HepG2 (cell line): ENCODE measurements around the gene ZNF581. TPM values are rescaled to one million over a fixed set of nuclear protein-coding genes. Genes with fewer than 3 reads are reported as not detected.
A peak's percentile ranks its signal among the peaks of the same experiment; 100 is the strongest.

Experiments
- ASH2L ChIP-seq: fragments of 300-600, 200-600 bp; sonication (generic); IDR thresholded peaks from 2 replicates; pipeline ENCODE4 v1.7.0; 2017; ENCODE audit warnings: low read depth, mild to moderate bottlenecking, moderate library complexity, mixed read lengths, low read length; ENCODE audit not compliant: insufficient read length
- ATAD3A ChIP-seq: sonication (generic); formaldehyde crosslinking; IDR thresholded peaks from 2 replicates; pipeline ENCODE4 v1.4.0; 2020; ENCODE audit warnings: missing genetic modification reagents
- CREBL2 ChIP-seq: sonication (generic); formaldehyde crosslinking; IDR thresholded peaks from 2 replicates; pipeline ENCODE4 v1.8.1; 2023; ENCODE audit warnings: missing genetic modification reagents, mild to moderate bottlenecking, borderline replicate concordance
- CTCF ChIP-seq: sonication (generic); formaldehyde crosslinking; IDR thresholded peaks from 2 replicates; pipeline ENCODE4 v1.5.0; 2020; ENCODE audit warnings: mild to moderate bottlenecking, missing genetic modification reagents, moderate library complexity
- FOXA1 ChIP-seq, 2 experiments: fragments of 450-650 bp in 1 of 2; sonication (generic) in 1 of 2; formaldehyde crosslinking in 1 of 2; IDR thresholded peaks; 2 replicates each; pipeline versions ENCODE4 v1.4.0 to v1.6.1; 2016 to 2020; ENCODE audit warnings: missing genetic modification reagents in 1 of 2
- FOXP1 ChIP-seq, 2 experiments: fragments of 450-650 bp in 1 of 2; IDR thresholded peaks; 2 replicates each; pipeline ENCODE4 v1.6.1; 2017 to 2018; ENCODE audit warnings: antibody characterized with exemption in 1 of 2
- HNF4G ChIP-seq, 2 experiments: sonication (generic) in 1 of 2; formaldehyde crosslinking in 1 of 2; IDR thresholded peaks; 2 replicates each; pipeline versions ENCODE4 v1.4.0 to v1.6.1; 2011 to 2020; ENCODE audit warnings: borderline replicate concordance in 2 of 2, low read depth in 2 of 2, mild to moderate bottlenecking in 2 of 2, low read length in 1 of 2, missing genetic modification reagents in 1 of 2, moderate library complexity in 1 of 2
- HOXA9 ChIP-seq: sonication (generic); formaldehyde crosslinking; IDR thresholded peaks from 2 replicates; pipeline ENCODE4 v1.8.1; 2022; ENCODE audit warnings: missing genetic modification reagents, mild to moderate bottlenecking, moderate library complexity, borderline replicate concordance
- KDM5B ChIP-seq: sonication (generic); formaldehyde crosslinking; IDR thresholded peaks from 2 replicates; pipeline ENCODE4 v1.4.0; 2020; ENCODE audit warnings: missing genetic modification reagents, mild to moderate bottlenecking, borderline replicate concordance
- LBX2 ChIP-seq: sonication (generic); formaldehyde crosslinking; IDR thresholded peaks from 2 replicates; pipeline ENCODE4 v1.5.0; 2020; ENCODE audit warnings: missing genetic modification reagents, mild to moderate bottlenecking, borderline replicate concordance
- NCOA1 ChIP-seq: sonication (generic); formaldehyde crosslinking; IDR thresholded peaks from 2 replicates; pipeline ENCODE4 v1.9.0; 2021; ENCODE audit warnings: missing genetic modification reagents
- NR2F2 ChIP-seq: IDR thresholded peaks from 2 replicates; pipeline ENCODE4 v1.6.1; 2012; ENCODE audit warnings: low read depth, inconsistent platforms, borderline replicate concordance
- PRDM4 ChIP-seq: sonication (generic); formaldehyde crosslinking; IDR thresholded peaks from 2 replicates; pipeline ENCODE4 v1.9.0; 2021; ENCODE audit warnings: missing genetic modification reagents, borderline replicate concordance
- SATB2 ChIP-seq: sonication (generic); formaldehyde crosslinking; IDR thresholded peaks from 2 replicates; pipeline ENCODE4 v1.5.0; 2020; ENCODE audit warnings: missing genetic modification reagents
- TBL1XR1 ChIP-seq: fragments of 150-350 bp; IDR thresholded peaks from 2 replicates; pipeline ENCODE4 v1.6.1; 2014; ENCODE audit warnings: borderline replicate concordance, low read length; ENCODE audit not compliant: partially characterized antibody
- ZBTB42 ChIP-seq: sonication (generic); formaldehyde crosslinking; IDR thresholded peaks from 2 replicates; pipeline ENCODE4 v1.5.0; 2020; ENCODE audit warnings: mild to moderate bottlenecking, missing genetic modification reagents
- ZFP90 ChIP-seq: sonication (generic); formaldehyde crosslinking; IDR thresholded peaks from 2 replicates; pipeline ENCODE4 v1.8.0; 2022; ENCODE audit warnings: missing genetic modification reagents, mild to moderate bottlenecking, inconsistent platforms, borderline replicate concordance
- ZNF124 ChIP-seq: sonication (generic); formaldehyde crosslinking; IDR thresholded peaks from 2 replicates; pipeline ENCODE4 v1.4.0; 2020; ENCODE audit warnings: missing genetic modification reagents
- ZNF335 ChIP-seq: sonication (generic); formaldehyde crosslinking; IDR thresholded peaks from 2 replicates; pipeline ENCODE4 v1.4.0; 2020; ENCODE audit warnings: missing genetic modification reagents
- ZNF773 ChIP-seq: sonication (generic); formaldehyde crosslinking; IDR thresholded peaks from 2 replicates; pipeline ENCODE4 v1.4.0; 2020; ENCODE audit warnings: missing genetic modification reagents, borderline replicate concordance
- ZUFSP ChIP-seq: sonication (generic); formaldehyde crosslinking; IDR thresholded peaks from 2 replicates; pipeline ENCODE4 v1.9.0; 2021; ENCODE audit warnings: missing genetic modification reagents, mild to moderate bottlenecking, borderline replicate concordance
- polyA plus RNA-seq, 8 experiments: library from polyadenylated mRNA; depleted of rRNA in 3 of 8; stranded (reverse) in 7 of 8; unstranded in 1 of 8; fragments of >200 nt; fragmentation: Illumina TruSeq in 4 of 8; extraction: Trizol in 4 of 8; gene quantifications; 2 replicates each; pipeline versions ENCODE4 v1.2.1 to v1.2.3, GENCODE V29; 2011 to 2016; ENCODE audit warnings: low read depth in 4 of 8, missing spikeins in 1 of 8, mixed read lengths in 1 of 8; ENCODE audit not compliant: insufficient read depth in 1 of 8
- total RNA-seq, 5 experiments: library from RNA; depleted of rRNA; stranded (reverse); fragments of >200 nt; fragmentation: Illumina TruSeq; extraction: Trizol; gene quantifications; 2 replicates each; pipeline ENCODE4 v1.2.3, GENCODE V29; 2016; ENCODE audit warnings: low read depth in 1 of 5

ZNF581 gene
- total and polyA plus RNA-seq, 2 of the 13 experiments (the other 11 are each of a cell fraction or from before 2014, with no cell fraction given) = 19.6 to 49.5 TPM

GRCh38 chr19:55647732-55648584 is 4.5 kb downstream of the ZNF581 start, which contains the start of gene CCDC106 (continued):
- TF ChIP-seq CTCF (CRISPR knock-in tag) (no peak; the same call in 1 of the 2 replicates), ATAD3A (CRISPR knock-in tag) (no peak), ASH2L (peak; percentile 89), ZNF773 (no peak), ZNF335 (CRISPR knock-in tag) (no peak), SATB2 (CRISPR knock-in tag) (no peak), ZUFSP (CRISPR knock-in tag) (no peak), ZFP90 (no peak), FOXP1 (IDR thresholded peaks at IDR 0.05) (no peak), FOXP1 (CRISPR knock-in tag; IDR thresholded peaks at IDR 0.05) (no peak), HOXA9 (CRISPR knock-in tag) (no peak), HNF4G (IDR thresholded peaks at IDR 0.05; ENCODE audit: borderline replicate concordance, low read depth, low read length) (no peak), HNF4G (CRISPR knock-in tag; IDR thresholded peaks at IDR 0.05; ENCODE audit: borderline replicate concordance, low read depth) (no peak), ZNF124 (CRISPR knock-in tag) (0 out of 2 replicates have a peak, but pooled peaks have one; percentile 33), NCOA1 (CRISPR knock-in tag) (no peak), KDM5B (CRISPR knock-in tag) (peak; percentile 73; the same call in 1 of the 2 replicates), LBX2 (CRISPR knock-in tag) (no peak), CREBL2 (CRISPR knock-in tag) (no peak), FOXA1 (IDR thresholded peaks at IDR 0.05) (no peak), FOXA1 (CRISPR knock-in tag; IDR thresholded peaks at IDR 0.05) (peak; percentile 13; the same call in 1 of the 2 replicates), ZBTB42 (CRISPR knock-in tag) (no peak), NR2F2 (no peak), TBL1XR1 (no peak), PRDM4 (CRISPR knock-in tag) (0 out of 2 replicates have a peak, but pooled peaks have one; percentile 56)
